DMS153 treated with DMSO at 0.1 percent for 48 hours (cell line): ENCODE measurements around the gene MPO.

Experiments
- DNase-seq: peaks from one replicate; lab custom pipeline; 2025; ENCODE audit not compliant: unreplicated experiment; lab: John Stamatoyannopoulos, UW

Gene MPO, protein sequence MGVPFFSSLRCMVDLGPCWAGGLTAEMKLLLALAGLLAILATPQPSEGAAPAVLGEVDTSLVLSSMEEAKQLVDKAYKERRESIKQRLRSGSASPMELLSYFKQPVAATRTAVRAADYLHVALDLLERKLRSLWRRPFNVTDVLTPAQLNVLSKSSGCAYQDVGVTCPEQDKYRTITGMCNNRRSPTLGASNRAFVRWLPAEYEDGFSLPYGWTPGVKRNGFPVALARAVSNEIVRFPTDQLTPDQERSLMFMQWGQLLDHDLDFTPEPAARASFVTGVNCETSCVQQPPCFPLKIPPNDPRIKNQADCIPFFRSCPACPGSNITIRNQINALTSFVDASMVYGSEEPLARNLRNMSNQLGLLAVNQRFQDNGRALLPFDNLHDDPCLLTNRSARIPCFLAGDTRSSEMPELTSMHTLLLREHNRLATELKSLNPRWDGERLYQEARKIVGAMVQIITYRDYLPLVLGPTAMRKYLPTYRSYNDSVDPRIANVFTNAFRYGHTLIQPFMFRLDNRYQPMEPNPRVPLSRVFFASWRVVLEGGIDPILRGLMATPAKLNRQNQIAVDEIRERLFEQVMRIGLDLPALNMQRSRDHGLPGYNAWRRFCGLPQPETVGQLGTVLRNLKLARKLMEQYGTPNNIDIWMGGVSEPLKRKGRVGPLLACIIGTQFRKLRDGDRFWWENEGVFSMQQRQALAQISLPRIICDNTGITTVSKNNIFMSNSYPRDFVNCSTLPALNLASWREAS

DNA sequence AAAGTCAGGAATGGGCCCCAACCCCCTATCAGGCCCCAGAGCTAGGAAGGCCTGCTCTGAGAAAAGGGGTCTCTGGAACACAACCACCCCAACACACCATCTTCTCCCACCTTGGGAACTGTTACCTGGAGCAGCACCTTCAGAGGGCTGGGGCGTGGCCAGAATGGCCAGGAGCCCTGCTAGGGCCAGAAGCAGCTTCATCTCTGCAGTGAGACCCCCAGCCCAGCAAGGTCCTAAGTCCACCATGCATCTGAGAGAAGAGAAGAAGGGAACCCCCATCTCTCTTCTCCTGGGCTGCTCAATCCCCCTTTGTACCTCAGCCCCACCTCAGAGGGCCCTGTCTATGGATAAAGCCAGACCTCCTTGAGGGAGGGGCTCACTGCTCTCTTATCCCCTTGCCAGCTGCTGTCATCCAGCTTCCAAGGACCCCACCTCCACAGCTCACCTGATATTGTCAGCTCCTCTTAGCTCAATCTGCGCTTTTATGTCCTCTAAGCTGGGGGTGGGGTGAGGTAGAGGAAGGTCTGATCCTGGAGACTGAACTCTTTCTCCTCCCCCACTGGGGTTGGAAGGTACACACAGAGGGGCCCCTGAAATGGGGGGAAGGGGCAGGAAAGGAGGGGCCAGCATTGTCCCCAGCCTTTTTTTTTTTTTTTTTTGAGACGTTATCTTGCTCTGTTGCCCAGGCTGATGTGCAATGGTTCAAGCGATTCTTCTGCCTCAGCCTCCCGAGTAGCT lies at the start of gene MPO:
Gene MPO (minus strand): TSS at position 456 of the 738 bp plus-strand sequence. CDS start 177 bp downstream, at position 279.
- DNase-seq, result no peak

DNA sequence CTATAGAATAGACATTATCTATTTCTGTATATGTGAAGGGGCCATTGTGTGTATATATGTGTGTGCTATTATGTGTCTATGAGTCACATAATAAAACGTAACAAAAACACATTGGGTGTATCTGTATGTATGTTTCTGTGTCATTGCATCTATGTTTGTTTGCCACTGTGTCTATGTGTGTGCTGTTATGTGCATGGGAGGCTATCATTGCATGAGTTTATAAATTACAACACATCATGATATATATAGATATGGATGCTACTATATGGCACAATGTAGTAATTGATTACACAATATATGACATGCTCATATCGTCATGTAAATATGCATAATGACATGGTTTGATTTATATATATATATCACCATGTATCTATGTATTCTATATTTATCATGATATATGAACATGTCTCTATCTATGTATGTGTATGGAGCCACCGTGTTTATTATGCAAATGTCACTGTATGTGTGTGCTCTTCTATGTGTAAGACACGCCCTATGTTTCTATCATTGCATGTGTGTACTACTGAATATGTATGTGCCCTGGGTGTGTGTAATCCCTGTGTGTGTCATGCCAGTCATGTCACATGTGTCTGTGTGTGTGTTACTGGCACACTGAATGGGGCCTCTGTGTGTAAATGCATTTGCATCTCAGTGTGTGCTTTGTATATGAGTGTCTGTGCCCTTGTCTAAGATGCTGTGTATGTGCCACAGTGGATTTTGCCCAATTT lies 49.2 kb upstream of the MPO start:
- no peak for DNase-seq

DNA sequence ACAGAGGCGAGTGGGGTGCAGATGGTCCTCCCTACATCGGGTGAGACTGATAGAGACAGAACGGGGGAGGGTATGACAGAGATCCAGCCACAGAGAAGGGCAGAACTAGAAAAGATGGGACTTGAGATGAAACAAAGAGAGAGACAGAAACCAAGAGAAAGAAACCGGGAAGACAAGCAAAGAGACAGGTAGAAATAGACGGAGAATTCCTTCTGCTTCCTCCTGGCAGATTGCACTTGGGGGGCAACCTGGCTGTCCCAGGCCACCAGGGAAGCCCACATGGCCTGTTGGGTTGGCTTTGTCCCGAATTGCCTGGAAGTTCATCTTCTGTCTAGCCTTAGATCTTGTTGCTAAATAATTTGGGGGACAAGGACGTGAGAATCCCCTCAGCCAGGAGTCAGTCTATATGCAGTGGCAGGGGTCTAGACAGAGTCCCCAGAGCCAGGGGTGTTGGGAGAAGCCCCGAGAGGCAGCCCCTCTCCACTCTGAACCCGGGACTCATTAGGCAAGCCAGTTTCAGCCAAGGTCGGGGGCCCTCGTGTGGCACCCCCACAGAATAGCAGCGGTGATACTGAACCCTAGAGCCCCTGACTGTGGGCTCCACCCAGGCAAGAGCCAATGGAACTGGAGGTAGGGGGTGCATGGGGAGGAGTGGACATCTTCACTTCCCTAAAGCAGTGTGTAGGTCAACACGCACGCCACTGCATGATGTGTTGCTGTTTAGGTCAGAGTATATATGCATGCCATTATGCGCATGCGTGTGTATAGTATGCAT lies 48.5 kb upstream of the MPO start:
- DNase-seq, result no peak

DNA sequence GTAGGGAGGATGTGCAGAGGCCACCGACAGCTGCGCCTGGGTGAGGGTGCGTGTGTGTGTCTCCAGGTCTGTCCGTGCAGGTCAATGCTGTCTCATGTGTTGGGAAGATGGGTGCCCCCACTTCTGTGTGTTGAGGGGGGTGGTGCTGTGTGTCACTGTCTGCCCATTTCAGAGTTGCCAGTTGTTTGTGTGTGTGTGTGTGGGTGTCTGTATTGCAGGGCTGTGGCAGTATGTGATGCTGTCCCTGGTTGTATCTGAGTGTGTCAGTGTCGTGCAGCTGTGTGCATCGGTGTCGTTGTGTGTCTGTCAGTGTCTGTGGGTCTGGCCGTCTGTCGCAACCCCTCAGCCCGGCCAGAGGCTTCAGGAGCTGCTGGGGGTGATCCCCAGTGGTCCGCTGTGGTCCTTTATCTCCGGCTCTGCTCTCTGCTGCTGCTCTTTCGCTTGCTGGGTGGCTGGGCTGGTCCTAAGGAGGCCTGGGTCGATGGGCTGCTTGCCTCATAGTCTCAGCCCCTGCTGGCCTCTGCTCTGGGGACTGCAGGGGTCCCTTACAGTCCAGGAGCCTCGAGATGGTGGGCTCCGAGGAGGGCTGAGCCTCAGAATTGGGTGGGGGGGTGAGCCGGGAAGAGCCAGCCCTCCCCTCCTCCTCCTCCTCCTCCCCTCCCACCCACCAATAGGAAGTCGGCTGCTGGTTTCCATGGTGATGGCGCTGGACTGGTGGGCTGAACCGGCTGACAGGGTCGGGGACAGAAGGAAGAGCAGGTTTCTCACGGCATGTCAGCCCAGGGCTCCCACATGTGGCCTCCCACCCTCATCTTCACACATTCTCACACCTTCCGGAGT lies 47.7 kb upstream of the MPO start, which contains the start of gene TSPOAP1:
Gene TSPOAP1 (minus strand): TSS at position 601 of the 840 bp plus-strand sequence. CDS start 875 bp downstream, outside the sequence.
- DNase-seq, result no peak

DNA sequence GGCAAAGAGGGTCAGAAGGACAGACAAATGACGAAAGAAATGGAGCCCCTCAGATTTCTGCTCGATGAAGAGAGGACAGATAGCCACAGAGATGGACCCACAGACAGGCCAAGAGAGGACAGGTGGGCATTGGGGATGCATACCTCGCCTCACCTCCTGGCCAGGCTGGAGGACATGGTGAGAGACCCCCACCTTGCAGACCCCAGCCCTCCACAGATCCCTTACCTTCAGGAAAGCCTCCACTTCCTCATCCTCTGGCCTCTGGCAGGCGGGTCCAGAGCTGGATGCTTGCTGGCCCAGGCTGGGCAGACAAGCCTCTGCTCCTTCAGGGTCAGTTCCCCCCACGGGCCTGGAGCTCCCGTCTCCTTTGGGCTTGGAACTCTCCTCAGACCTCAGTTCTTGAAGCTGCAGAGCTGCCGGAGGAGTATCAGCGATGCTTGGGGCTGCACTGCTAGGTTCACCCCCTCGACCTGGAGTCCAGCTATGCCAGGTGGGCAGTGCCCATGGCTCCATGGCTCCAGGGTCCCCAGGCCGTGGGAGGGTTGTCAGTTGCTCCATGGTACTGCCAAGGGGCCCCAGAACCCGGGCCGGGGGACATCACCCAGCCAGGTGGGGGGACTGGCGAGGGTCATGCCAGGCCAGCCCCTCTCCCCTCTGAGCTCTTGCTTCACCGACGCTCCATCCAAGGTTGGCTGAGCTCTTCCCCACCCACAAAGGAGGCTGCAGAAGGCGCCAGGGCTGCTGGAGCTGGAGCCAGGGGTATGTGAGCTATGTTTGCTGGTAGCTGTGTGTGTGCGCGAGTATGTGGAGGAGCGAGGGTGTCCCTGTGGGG lies 46.8 kb upstream of the MPO start:
- no peak for DNase-seq

DNA sequence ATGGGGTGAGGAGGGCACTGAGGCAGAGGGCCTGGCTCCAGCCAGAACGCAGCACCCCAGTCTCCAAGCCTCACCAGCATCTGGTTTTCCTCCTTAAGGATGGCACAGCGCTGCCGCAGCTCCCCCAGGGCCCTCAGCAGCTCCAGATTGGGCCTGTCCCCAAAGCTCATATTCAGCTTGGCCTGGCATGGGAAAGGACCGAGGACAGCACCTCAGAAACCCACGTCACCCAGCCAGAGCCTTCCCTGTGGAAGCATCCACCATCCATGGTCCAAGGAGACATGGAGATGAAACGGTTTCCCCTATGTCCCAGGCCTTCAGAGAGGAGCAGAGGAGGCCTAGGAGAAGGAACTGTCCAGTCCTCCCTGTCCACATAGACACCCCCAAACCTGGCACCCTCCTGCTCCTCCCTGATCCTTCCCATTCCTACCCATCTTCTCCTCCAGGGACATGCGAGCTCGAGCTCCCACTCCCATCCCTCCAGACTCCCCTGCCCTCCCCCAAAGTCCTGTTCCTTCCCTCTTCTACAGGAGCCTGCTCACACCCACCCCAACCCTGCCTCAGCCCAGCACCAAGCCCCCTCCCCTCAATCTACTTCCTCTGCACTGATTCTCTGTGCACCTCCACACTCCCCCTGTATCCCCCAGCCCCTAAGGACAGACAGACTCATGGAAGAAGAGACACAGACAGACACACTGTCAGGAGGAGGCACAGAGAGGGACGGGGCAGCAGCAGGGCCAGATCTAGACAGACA lies 46.1 kb upstream of the MPO start:
- DNase-seq, result no peak

DNA sequence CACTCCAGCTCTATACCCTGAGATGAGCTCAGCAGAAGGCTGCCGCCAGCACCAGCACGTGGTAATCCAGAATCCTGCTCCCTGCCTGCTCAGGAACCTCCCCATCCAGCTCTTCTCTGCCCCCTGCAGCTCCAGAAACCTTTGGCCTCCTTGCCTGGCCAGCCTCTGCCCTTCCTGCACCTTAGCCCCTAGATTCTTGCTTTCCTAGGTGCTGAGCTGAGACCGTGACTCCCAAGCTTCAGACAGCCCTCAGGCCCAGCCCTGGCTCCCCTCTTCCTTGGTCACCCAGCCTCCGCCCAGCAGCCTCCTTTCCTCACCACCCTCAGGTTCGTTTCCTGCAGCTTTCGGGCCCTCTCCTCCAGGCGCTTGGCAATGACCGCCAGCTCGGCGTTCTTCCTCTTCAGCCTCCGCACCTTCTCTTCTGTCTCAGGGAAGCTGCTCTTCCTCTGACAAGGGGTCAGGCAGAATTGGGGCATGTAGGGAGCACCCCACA lies 45.3 kb upstream of the MPO start:
- DNase-seq, result no peak

DNA sequence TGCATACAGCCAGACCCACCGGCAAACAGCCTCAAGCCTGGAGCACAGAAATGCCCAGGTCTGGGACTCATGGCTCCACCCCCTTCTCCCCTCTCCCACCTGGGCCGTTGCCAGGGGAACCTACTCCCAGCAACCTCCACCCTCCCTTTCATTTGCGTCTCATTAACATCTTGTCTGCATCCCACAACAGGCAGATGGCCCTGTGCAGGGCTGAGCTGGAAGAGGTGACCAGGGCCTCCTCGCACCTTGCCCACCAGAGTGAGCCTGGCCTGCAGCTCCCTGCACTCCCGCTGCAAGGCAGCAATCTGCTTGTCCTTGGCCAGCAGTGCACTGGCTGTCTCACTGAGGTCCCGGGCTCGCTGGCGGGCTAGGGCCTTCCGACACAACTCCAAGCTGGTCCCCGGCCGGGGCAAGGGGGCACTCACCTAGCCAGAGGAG lies 44.6 kb upstream of the MPO start:
- no peak for DNase-seq

DNA sequence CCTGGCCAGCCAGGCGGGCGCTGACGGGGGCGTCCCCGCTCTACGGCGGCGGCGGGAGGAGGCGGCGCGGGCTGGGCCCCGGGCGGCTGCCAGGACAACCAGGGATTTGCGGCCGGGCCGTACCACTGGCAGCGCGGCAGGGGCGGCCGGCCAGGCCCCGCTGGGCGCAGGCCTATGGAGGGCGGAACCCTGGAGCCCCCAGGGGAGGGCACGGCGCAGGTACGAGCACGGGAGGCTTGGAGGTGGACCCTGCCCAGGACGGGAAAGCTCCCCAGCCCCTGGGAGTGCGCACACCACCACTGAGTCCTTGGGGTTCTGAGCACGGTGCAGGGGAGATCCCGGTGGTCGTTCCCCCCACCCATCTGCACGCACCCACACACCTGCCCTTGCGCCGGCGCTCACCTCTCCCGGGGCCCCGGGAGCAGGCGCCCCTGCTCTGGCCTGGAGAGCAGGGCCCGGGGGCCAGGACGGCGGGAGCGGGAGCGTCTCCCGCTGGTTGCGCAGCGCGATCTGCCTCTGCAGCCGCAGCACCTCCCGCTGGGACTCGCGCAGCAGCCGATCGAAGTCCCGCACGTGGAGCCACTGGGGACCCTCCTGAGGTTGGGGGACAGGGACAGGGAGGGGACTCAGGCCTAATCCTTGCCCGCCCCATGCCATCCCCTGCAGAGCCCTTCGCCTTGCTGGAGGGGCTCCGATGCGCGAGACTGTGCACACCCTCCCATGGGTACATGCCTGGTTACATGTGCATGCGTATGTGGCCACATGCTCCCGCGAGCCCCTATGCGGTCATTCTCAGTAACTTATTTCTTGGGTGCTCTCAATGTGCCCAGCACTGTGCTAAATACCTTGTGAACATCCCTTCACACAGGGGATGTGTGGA lies 43.9 kb upstream of the MPO start:
- DNase-seq, result no peak

DNA sequence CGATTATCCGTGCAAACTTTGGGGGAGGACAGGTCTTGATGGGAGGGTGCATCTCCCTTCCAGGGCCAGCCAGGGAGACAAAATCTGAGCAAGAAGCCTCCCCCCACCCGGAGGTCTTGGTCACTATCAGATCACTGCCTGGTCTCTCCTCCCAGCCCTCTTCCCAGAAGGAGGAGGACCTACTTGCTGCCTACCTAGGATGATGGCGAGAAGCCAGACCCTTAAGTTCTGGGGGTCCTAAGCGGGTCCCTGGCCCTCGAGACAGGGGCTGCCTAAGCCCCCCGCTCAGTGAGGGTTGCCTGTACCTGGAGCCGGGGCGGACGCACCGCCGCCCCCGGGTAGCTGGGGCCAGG lies 43.3 kb upstream of the MPO start:
- no peak for DNase-seq

DNA sequence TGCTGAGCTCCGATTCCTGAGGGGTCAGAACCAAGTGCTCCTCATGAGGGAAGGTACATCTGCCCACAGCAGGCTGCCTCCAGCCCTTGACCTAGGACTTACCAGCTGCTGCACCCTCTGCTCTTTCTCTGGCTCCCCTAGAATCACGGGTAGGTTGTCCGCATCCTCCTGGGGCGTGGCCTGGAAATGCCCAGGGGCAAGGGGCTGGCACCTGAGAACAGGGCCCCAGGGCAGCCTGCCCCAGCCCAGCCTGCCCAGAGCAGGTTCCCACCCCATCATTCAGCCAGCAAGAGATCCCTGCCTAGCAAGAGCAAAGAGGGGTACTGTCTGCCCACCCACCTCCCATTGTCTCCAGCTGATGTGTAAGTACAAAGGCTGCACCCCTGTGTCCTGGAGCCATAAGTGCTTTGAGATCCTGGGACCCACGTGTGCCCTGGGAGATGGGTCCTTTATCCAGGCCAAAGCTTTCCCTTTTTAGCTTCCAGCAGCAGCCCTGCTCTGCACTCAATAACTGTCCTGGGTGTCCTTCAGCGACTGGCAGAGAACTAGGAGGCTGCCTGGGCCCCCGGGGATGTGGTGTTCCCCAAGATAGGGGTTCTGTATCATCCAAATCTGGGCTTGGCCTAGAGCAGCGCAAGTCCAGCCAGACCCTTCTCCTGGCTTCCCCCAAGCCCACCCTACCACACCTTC lies 42.8 kb upstream of the MPO start:
- no peak for DNase-seq

DNA sequence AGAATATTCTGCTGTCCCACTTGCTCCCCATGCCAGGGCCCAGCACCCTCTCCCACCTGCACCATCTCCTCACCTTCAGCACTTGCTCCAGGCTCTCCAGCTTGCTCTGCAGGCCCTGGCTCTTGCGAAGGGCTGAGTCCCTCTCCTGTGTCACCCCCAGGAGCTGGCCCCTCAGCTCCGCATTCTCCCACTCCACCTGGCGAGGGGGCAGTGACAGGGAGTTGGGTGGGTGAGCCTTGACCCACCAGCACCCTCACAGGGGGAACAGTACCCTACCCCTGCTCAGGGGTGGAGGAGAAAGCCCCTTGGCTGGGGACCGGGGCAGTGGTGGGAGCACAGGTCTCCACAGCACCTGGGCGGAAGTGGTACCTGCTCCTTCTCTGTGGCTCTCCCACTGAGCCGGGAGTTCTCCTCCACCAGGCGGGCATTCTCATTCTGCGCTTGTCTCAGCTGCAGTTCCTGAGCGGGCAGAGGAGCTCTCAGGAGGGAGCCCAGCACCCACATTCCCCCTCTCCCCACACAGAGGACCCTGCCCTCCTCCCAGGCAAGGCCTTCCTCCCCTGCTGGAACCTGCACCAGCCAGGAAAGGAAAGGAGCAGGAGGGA lies 41.9 kb upstream of the MPO start:
- no peak for DNase-seq

DNA sequence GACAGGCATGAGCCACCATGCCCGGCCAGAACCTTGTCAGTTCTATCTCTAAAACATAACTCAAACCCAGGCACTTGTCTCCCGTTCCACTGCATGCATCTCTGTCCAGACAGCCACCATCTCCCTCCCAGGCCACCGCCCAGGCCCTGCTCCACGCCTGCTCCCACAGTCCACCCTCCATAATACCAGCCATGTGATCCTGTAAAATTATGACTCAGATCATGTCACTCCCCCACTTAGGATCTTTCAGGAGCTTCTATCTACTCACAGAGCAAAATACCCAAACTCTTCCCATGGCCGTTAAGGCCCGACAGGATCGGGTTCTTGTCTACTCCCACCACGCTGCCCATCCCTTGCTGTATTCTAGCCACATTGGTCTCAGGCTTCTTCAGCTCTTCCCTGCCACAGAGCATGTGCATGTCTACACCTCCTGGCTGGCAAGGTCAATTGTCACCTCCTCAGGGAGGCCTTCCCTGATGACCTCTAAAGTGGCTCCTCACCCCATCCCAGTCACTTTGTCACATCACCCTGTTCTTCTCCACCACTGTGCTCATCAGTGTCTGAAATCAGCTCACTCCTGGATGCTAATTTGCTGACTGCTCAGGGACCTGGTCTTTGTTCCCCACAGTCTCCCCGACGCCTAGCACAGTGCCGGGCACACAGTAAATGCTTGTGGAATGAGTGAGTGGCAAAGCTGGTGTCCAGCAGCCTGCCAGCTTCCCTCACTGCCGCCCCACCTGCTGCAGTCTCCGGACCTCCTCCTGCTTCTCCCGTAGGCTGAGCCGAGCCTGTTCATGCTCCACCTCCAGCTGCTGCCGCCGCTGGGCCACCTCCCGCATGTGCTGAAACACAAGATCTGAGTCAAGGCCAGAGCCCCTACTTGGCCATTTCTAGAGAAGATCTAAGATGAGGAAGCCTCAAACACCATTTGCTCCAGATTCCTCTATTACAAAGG lies 41.1 kb upstream of the MPO start:
- DNase-seq, result no peak

DNA sequence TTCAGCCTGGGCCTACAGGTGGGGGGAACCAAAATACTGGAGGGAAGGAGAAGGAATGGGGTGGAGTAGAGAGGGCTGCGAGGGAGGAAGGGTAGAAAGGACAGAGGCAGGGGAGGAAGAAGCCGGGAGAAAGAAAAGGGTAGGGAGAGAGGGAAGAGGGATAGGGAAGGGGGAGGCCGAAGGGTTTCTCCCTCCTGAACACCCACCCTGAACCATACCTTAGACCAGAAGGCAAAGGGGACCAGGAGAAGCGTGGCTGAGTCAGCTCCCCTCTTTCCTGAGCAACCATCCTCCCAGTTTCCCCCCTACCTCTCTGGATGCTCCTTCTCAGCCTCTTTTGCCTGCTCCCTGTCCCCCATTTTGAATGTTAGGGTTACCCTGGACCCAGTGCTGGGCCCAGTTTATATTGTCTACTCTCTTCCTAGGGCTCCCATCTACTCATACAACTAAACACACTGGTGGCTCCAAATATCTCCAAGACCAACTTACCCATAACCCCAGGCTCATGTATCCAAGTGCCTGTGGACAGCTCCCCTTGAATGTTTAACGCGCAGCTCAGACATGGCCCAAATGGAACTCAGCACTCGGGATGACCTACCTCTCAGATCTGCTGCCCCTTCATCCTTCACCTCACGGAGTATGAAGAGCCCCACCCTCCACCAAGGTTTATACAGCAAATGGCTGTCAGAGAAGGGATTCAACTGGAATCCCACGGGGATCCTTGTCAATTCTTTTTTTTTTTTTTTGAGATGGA lies 40.0 kb upstream of the MPO start:
- no peak for DNase-seq
